ENCODE measurements around the gene FANCI.
A peak's percentile ranks its signal among the peaks of the same experiment; 100 is the strongest.

The FANCI gene

DNA sequence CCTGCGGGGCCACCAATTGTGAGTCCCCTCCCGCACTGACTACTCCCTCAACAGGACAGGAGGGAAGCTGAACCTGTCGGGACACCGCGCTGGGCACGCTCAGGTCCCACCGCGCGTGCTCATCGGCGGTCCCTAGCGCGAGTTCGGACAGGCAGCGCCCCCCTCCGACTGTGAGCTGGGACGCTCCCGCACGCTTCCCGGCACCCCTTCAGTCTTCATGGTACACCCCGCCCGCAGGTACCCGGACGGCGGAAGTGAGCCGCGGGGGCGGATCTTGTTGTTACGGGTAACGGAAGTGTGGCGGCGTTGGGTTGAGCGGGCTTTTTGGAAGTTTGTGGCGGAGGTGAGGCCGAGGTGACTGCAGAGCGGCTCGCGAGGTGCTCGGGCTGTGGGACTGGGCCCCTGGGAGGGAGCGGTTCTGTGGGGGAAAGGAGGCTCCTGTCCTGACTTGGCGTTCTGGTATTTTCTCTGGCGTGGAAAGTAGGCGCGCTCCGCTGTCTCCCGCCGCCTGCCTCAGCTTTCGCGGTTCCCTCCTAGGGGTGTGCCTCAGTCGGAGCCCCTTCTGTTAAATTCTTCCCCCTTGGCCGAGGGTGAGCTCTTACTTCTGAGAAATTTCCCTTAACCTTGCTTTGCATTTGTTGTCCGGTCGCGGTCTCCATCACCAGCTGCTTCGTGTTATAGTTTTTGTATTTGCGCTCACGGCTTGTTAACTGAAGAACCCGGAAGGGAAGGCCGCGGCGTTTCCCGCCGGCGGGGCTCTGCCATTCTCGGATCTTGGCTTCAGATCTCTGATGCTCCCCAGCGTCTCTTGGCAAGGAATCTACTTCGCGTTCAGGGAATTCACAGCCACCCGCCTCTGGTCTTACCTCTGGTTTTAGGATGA lies at the start of gene FANCI:
FANCI (plus strand) TSS at position 289 of the 883 bp plus-strand sequence. CDS start 3,669 bp downstream, outside the sequence.
- Histone ChIP-seq H3K9ac (ENCODE audit: low read length) (peak within 1 kb of the TSS; percentile 18), H3K4me1 (ENCODE audit: insufficient read depth, low read length) (peaks cover 9% of the 10 kb centered on the region), H3K27me3 (ENCODE audit: control insufficient read depth in 1 of 2, insufficient read depth in 2 of 2, low read length in 2 of 2) (no peaks in the 10 kb centered on the region), H3K4me3 (ENCODE audit: low read depth in 1 of 2, low read length in 2 of 2) (peak within 1 kb of the TSS; percentile 55 to 84), H3K27ac (ENCODE audit: low read depth, low read length) (no peak within 1 kb of the TSS), H3K9me3 (ENCODE audit: low read length) (no peaks in the 10 kb centered on the region), H3K36me3 (ENCODE audit: insufficient read depth, low read length) (no peaks in the 10 kb centered on the region)

DNA sequence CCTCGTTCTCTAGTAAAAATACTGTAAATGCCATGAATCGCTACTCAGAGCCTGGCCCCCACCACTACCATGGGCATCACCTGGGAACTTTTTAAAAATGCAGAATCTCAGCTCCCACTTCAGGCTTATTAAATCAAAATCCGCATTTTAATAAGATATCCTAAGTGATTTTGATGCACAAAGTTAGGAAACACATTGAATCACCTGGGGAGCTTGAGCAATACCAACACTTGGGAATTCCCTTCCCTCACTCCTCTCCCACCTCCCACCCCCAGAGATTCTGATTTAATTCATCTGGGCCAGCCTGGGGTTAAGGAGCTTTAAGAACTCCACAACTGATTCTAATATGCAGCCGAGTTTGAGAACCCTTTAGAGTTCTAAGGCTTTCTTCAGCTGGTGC lies 49.2 kb upstream of the FANCI start:
- Histone ChIP-seq H3K9me3 (ENCODE audit: low read length) (no peaks in the 10 kb centered on the region), H3K27ac (ENCODE audit: low read depth, low read length) (no peak overlapping the region), H3K4me3 (ENCODE audit: low read depth in 1 of 2, low read length in 2 of 2) (no peak overlapping the region), H3K27me3 (ENCODE audit: control insufficient read depth in 1 of 2, insufficient read depth in 2 of 2, low read length in 2 of 2) (no peaks in the 10 kb centered on the region), H3K9ac (ENCODE audit: low read length) (no peak overlapping the region), H3K36me3 (ENCODE audit: insufficient read depth, low read length) (peaks cover 61% of the 10 kb centered on the region), H3K4me1 (ENCODE audit: insufficient read depth, low read length) (peaks cover 15% of the 10 kb centered on the region)

DNA sequence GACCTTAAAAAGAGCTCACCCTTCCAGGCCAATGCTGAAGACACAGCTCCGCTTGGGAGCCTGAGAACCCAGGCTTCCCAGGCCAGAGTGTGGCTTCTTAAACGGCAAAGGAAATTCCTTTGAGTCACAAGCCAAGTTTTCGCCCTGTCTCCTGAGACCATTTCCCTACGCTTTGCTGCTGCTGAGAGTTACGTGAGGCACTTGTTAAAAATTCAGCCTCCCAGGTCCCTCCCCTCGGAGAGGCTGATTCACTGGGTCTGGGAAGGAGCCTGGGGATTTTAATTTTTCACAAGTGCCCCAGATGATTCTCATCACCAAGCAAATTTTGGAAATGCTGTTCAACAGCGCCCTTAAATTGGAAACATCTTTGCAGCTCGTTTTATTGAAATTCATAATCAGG lies 47.9 kb upstream of the FANCI start:
- peaks cover 51% of the 10 kb centered on the region for H3K36me3 ChIP-seq (ENCODE audit: insufficient read depth, low read length)
- H3K9ac ChIP-seq (ENCODE audit: low read length) = no peak overlapping the region
- H3K27me3 ChIP-seq (ENCODE audit: control insufficient read depth in 1 of 2, insufficient read depth in 2 of 2, low read length in 2 of 2) = no peaks in the 10 kb centered on the region
- peaks cover 15% of the 10 kb centered on the region for H3K4me1 ChIP-seq (ENCODE audit: insufficient read depth, low read length)
- no peaks in the 10 kb centered on the region for H3K9me3 ChIP-seq (ENCODE audit: low read length)
- H3K4me3 ChIP-seq (ENCODE audit: low read depth in 1 of 2, low read length in 2 of 2) = no peak overlapping the region
- no peak overlapping the region for H3K27ac ChIP-seq (ENCODE audit: low read depth, low read length)

DNA sequence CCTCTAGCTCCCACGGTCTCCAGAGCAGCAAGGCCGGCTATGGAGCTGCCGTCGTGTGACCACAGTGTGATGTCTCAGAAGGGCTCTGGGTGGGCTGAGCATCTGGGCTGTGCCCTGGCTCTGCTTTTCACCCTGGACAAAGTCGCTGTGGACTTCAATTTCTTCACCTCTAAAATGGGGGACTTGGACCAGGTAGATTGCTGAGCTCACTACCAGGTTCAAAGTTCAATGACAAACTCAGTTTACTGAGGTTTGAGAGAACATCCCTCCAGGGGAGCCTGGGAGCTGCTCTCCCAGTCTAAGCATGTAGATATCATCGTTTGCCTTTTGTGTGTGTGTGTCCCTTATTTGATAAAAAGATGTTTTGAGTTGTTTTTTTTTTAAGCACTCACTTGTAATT lies 47.5 kb upstream of the FANCI start:
- Histone ChIP-seq H3K27me3 (ENCODE audit: control insufficient read depth in 1 of 2, insufficient read depth in 2 of 2, low read length in 2 of 2) (no peaks in the 10 kb centered on the region), H3K36me3 (ENCODE audit: insufficient read depth, low read length) (peaks cover 47% of the 10 kb centered on the region), H3K9ac (ENCODE audit: low read length) (no peak overlapping the region), H3K4me3 (ENCODE audit: low read depth in 1 of 2, low read length in 2 of 2) (no peak overlapping the region), H3K27ac (ENCODE audit: low read depth, low read length) (no peak overlapping the region), H3K9me3 (ENCODE audit: low read length) (no peaks in the 10 kb centered on the region), H3K4me1 (ENCODE audit: insufficient read depth, low read length) (peaks cover 15% of the 10 kb centered on the region)

DNA sequence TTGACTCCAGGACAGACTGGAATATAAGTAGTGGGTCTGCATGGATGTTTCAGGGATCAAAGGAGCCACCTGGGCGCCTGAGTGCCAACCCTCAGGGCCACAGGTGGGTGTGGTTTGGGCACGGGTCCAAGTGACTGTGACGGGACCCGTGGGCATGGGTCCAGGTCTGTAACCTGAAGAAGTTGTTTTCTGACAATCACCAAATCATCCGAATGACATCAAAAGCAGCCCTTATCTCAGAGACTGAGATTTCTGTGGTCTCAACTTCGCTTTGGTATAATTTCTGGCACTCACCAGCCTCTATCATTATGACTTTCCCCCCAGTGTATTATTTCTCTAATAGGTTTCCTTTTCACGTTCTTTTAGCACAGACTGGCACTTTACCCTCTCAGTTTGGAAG lies 46.8 kb upstream of the FANCI start:
- Histone ChIP-seq H3K27me3 (ENCODE audit: control insufficient read depth in 1 of 2, insufficient read depth in 2 of 2, low read length in 2 of 2) (no peaks in the 10 kb centered on the region), H3K27ac (ENCODE audit: low read depth, low read length) (peak overlapping the region; percentile 14), H3K4me1 (ENCODE audit: insufficient read depth, low read length) (peaks cover 15% of the 10 kb centered on the region), H3K36me3 (ENCODE audit: insufficient read depth, low read length) (peaks cover 43% of the 10 kb centered on the region), H3K9me3 (ENCODE audit: low read length) (no peaks in the 10 kb centered on the region), H3K9ac (ENCODE audit: low read length) (no peak overlapping the region), H3K4me3 (ENCODE audit: low read depth in 1 of 2, low read length in 2 of 2) (no peak overlapping the region)

DNA sequence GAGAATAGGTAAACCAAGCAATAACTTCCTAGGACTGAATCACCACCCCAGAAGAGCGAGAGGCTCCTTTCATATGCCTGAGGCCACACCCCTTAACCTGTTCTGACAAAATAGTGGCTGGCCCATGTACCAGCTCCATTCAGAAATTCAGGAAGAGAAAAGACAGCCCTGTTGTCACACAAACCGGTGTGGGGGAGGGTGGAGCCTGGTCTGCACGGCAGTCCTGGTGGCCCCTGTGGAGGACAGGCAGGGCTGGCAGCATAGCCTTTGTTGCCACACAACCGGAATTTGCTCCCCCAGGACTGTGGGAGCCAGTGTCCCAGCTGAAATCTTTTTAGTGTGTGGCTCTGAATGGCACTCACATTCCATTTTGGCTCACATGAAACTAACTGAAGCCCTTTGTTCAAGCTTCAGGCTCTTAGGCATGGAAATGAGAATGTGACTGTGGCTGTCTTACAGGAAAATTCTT lies 46.2 kb upstream of the FANCI start:
- Histone ChIP-seq H3K27me3 (ENCODE audit: control insufficient read depth in 1 of 2, insufficient read depth in 2 of 2, low read length in 2 of 2) (no peaks in the 10 kb centered on the region), H3K4me3 (ENCODE audit: low read depth in 1 of 2, low read length in 2 of 2) (no peak overlapping the region), H3K4me1 (ENCODE audit: insufficient read depth, low read length) (peaks cover 15% of the 10 kb centered on the region), H3K27ac (ENCODE audit: low read depth, low read length) (peak overlapping the region; percentile 14), H3K36me3 (ENCODE audit: insufficient read depth, low read length) (peaks cover 40% of the 10 kb centered on the region), H3K9ac (ENCODE audit: low read length) (no peak overlapping the region), H3K9me3 (ENCODE audit: low read length) (no peaks in the 10 kb centered on the region)

DNA sequence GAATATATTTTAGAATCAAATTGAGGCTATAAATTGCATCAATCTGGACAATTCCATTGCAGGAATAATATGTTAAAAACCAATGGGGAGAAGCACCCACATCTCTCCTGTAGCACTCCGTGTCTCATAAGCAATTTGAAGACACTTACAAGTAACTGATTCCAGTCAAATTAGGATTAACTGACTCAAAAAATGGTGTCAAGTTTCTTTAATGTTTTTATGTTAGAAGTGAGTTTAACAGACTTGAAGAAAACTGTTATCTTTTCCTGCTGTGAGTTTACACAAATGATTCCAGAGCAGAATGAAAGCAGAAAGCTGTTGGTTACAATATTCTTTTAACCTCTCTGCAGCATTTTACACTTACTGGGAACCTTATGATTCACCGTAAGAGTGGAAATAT lies 45.6 kb upstream of the FANCI start:
- peaks cover 15% of the 10 kb centered on the region for H3K4me1 ChIP-seq (ENCODE audit: insufficient read depth, low read length)
- no peak overlapping the region for H3K27ac ChIP-seq (ENCODE audit: low read depth, low read length)
- H3K4me3 ChIP-seq (ENCODE audit: low read depth in 1 of 2, low read length in 2 of 2) = no peak overlapping the region
- no peaks in the 10 kb centered on the region for H3K27me3 ChIP-seq (ENCODE audit: control insufficient read depth in 1 of 2, insufficient read depth in 2 of 2, low read length in 2 of 2)
- H3K9me3 ChIP-seq (ENCODE audit: low read length) = no peaks in the 10 kb centered on the region
- peaks cover 33% of the 10 kb centered on the region for H3K36me3 ChIP-seq (ENCODE audit: insufficient read depth, low read length)
- no peak overlapping the region for H3K9ac ChIP-seq (ENCODE audit: low read length)

DNA sequence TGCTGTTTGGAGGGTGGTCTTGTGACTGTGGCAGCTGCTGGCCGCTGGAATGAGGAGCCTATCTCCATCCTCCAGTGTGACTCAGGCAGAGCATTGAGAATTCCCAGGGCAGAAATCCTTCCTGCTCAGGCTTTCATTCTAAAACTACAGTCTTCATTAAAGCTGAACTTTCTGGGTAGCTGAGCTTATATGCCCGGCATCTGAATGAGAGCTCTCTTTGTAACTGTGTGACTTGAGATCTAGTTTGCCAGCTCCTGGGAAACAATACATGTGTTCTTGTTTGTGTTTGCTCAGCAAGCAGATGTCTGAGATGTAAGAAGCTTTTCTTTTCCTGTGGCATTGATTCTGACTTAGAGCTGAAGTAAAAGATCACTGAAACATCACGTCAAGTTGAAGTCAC lies 44.8 kb upstream of the FANCI start:
- Histone ChIP-seq H3K27me3 (ENCODE audit: control insufficient read depth in 1 of 2, insufficient read depth in 2 of 2, low read length in 2 of 2) (no peaks in the 10 kb centered on the region), H3K9ac (ENCODE audit: low read length) (no peak overlapping the region), H3K9me3 (ENCODE audit: low read length) (no peaks in the 10 kb centered on the region), H3K27ac (ENCODE audit: low read depth, low read length) (no peak overlapping the region), H3K4me1 (ENCODE audit: insufficient read depth, low read length) (peaks cover 15% of the 10 kb centered on the region), H3K36me3 (ENCODE audit: insufficient read depth, low read length) (peaks cover 31% of the 10 kb centered on the region), H3K4me3 (ENCODE audit: low read depth in 1 of 2, low read length in 2 of 2) (no peak overlapping the region)

DNA sequence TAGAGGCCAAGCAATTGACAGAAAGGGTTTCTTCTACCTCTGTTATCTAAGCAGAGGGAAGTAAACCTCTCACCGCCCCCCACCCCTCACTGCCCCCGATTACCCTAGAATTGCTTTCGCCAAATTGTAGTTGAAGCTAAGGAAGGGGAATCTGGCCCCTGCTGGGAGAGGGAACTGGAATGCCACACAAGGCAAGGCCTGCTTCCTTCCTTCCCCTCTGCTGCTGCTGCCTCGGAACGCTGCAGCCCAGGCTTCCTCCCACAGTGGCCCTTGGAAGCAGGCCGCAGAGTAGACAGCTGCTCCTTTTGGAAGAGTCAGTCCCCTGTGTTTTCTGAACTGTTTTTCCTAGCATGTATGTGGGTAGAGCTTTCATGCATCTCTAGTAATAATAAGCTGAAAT lies 44.0 kb upstream of the FANCI start:
- Histone ChIP-seq H3K4me3 (ENCODE audit: low read depth in 1 of 2, low read length in 2 of 2) (no peak overlapping the region), H3K27ac (ENCODE audit: low read depth, low read length) (no peak overlapping the region), H3K27me3 (ENCODE audit: control insufficient read depth in 1 of 2, insufficient read depth in 2 of 2, low read length in 2 of 2) (no peaks in the 10 kb centered on the region), H3K9ac (ENCODE audit: low read length) (no peak overlapping the region), H3K4me1 (ENCODE audit: insufficient read depth, low read length) (peaks cover 15% of the 10 kb centered on the region), H3K9me3 (ENCODE audit: low read length) (no peaks in the 10 kb centered on the region), H3K36me3 (ENCODE audit: insufficient read depth, low read length) (peaks cover 26% of the 10 kb centered on the region)

DNA sequence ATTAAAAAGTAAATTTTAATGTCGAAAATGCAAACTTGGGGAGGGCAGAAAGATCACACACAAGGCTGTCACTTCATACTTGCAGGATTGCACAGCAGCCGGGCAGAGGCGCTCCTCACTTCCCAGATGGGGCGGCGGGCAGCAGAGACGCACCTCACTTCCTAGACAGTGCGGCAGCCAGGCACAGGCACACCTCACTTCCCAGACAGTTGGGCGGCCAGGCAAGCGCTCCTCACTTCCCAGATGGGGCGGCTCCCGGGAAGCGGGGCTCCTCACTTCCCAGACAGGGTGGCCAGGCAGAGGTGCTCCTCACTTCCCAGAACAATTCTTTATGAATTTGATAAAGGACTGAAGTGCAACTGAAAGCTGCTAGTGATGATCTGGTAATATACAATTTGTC lies 43.6 kb upstream of the FANCI start:
- peaks cover 14% of the 10 kb centered on the region for H3K4me1 ChIP-seq (ENCODE audit: insufficient read depth, low read length)
- no peak overlapping the region for H3K27ac ChIP-seq (ENCODE audit: low read depth, low read length)
- no peaks in the 10 kb centered on the region for H3K27me3 ChIP-seq (ENCODE audit: control insufficient read depth in 1 of 2, insufficient read depth in 2 of 2, low read length in 2 of 2)
- no peak overlapping the region for H3K9ac ChIP-seq (ENCODE audit: low read length)
- H3K36me3 ChIP-seq (ENCODE audit: insufficient read depth, low read length) = peaks cover 22% of the 10 kb centered on the region
- no peaks in the 10 kb centered on the region for H3K9me3 ChIP-seq (ENCODE audit: low read length)
- H3K4me3 ChIP-seq (ENCODE audit: low read depth in 1 of 2, low read length in 2 of 2) = no peak overlapping the region

DNA sequence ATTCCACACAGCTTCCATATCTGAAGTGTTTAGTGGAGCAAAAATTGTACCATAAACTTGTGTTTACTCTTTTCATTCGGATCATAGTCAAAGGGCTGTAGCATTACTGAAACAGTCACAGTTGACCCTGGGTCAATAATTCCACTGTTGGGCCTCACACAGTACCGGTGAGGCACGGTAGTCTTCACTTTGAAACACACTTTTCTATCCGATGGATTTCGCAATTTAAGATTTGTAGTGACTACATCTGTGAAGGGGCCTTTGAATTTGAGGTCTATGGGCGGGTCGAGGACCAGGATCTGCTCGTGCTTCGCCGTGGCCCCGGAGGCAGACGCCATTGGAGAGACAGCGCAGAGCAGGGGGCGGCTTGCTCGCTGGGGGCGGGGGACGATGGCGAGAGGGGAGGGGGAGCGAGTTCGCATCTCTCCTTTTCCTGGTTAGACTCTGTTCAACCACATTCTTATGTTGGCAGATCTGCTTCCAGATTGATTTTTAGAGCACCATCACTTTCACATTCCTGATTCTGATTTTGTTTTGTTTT lies 42.2 kb upstream of the FANCI start:
- H3K9me3 ChIP-seq (ENCODE audit: low read length) = no peaks in the 10 kb centered on the region
- no peak overlapping the region for H3K9ac ChIP-seq (ENCODE audit: low read length)
- peaks cover 13% of the 10 kb centered on the region for H3K36me3 ChIP-seq (ENCODE audit: insufficient read depth, low read length)
- H3K27ac ChIP-seq (ENCODE audit: low read depth, low read length) = no peak overlapping the region
- H3K4me1 ChIP-seq (ENCODE audit: insufficient read depth, low read length) = peaks cover 8% of the 10 kb centered on the region
- H3K4me3 ChIP-seq (ENCODE audit: low read depth in 1 of 2, low read length in 2 of 2) = no peak overlapping the region
- no peaks in the 10 kb centered on the region for H3K27me3 ChIP-seq (ENCODE audit: control insufficient read depth in 1 of 2, insufficient read depth in 2 of 2, low read length in 2 of 2)

All from muscle layer of colon (tissue), 2 donors.